Gastroesophageal sphincter (tissue), 3 donors: ENCODE data around the gene GAP43.

ENCODE experiments used
- CTCF ChIP-seq, 4 experiments: fragments of 200-600 bp in 2 of 4; fragments of 450-650 bp in 2 of 4; sonication (generic) in 1 of 4; IDR thresholded peaks; one replicate each; pipeline ENCODE4 v1.5.1; 2017 to 2019; ENCODE audit warnings: antibody characterized with exemption in 4 of 4, mild to moderate bottlenecking in 2 of 4, moderate library complexity in 2 of 4
- POLR2A ChIP-seq, 2 donors: fragments of 450-650 bp; IDR thresholded peaks; one replicate each; pipeline ENCODE4 v1.6.1; 2017; ENCODE audit warnings: antibody characterized with exemption in 2 of 2, mild to moderate bottlenecking in 2 of 2, moderate library complexity in 1 of 2
- POLR2AphosphoS5 ChIP-seq: sonication (generic); formaldehyde crosslinking; IDR thresholded peaks from one replicate; pipeline ENCODE4 v1.6.1; 2017; ENCODE audit warnings: antibody characterized with exemption

GRCh38 chr3:115766587-115767482, 143.5 kb downstream of the GAP43 start:
- TF ChIP-seq POLR2A (IDR thresholded peaks at IDR 0.05) (no peak), CTCF (IDR thresholded peaks at IDR 0.05) (no peak), POLR2AphosphoS5 (no peak)
